Prostate gland (tissue), 2 donors: ENCODE results near the gene ANKS3. TPM values are rescaled to one million over a fixed set of nuclear protein-coding genes. Genes with fewer than 3 reads are reported as not detected.

ENCODE experiments used
- DNase-seq: peaks from one replicate; pipeline ENCODE4 v3.0.0-alpha.2; 2019; ENCODE audit warnings: low spot score
- H3K27ac ChIP-seq, 2 donors: fragments of 200-600 bp; sonication (generic); 2 replicates each; pipeline ENCODE4 v1.5.1; 2017 to 2019
- H3K27me3 ChIP-seq: fragments of 200-600 bp; sonication (generic); replicated peaks from 2 replicates; pipeline ENCODE4 v1.5.1; 2019; ENCODE audit not compliant: insufficient read depth
- H3K36me3 ChIP-seq, 2 donors: fragments of 200-600 bp; sonication (generic); 1 replicate in 1 of 2; 2 replicates in 1 of 2; pipeline versions ENCODE4 v1.5.1 to v1.8.1; 2017 to 2019
- H3K4me1 ChIP-seq: fragments of 200-600 bp; sonication (generic); replicated peaks from 2 replicates; pipeline ENCODE4 v1.5.1; 2019
- H3K4me3 ChIP-seq, 2 donors: fragments of 200-600 bp; sonication (generic); 2 replicates each; pipeline ENCODE4 v1.5.1; 2017 to 2019
- H3K9me3 ChIP-seq: fragments of 200-600 bp; sonication (generic); 2 replicates; pipeline ENCODE4 v1.5.1; 2017
- POLR2A ChIP-seq: fragments of 450-650 bp; IDR thresholded peaks from one replicate; pipeline ENCODE4 v1.6.1; 2016; ENCODE audit warnings: antibody characterized with exemption, mild to moderate bottlenecking
- POLR2AphosphoS5 ChIP-seq: sonication (generic); formaldehyde crosslinking; IDR thresholded peaks from one replicate; pipeline ENCODE4 v1.6.1; 2017; ENCODE audit warnings: antibody characterized with exemption
- WGBS: methylation state at CpG from one replicate; pipeline ENCODE4 v1.1.5; 2018; 5-methylcytosine and 5-hydroxymethylcytosine counted together
- intact Hi-C: fragments of 100-400 bp; cut with DNase I; formaldehyde crosslinking; loops from one replicate; pipeline ENCODE4 v1.14.2; 2022
- total RNA-seq, 2 donors: library from RNA; depleted of rRNA; stranded (reverse); fragments of >200 nt; gene quantifications; one replicate each; pipeline ENCODE4 v1.1.0, GENCODE V29; 2016
- TF ChIP-seq, protein P1 (sequence below), 4 experiments: fragments of 200-600 bp in 2 of 4; fragments of 450-650 bp in 2 of 4; sonication (generic) in 2 of 4; IDR thresholded peaks; 1 replicate in 3 of 4; 2 replicates in 1 of 4; pipeline ENCODE4 v1.5.1; 2016 to 2019; ENCODE audit warnings: antibody characterized with exemption in 4 of 4, mild to moderate bottlenecking in 2 of 4, moderate library complexity in 2 of 4

ANKS3 gene
- total RNA-seq, 2 donors from 2014 or later = 19.1 to 42.9 TPM

DNA sequence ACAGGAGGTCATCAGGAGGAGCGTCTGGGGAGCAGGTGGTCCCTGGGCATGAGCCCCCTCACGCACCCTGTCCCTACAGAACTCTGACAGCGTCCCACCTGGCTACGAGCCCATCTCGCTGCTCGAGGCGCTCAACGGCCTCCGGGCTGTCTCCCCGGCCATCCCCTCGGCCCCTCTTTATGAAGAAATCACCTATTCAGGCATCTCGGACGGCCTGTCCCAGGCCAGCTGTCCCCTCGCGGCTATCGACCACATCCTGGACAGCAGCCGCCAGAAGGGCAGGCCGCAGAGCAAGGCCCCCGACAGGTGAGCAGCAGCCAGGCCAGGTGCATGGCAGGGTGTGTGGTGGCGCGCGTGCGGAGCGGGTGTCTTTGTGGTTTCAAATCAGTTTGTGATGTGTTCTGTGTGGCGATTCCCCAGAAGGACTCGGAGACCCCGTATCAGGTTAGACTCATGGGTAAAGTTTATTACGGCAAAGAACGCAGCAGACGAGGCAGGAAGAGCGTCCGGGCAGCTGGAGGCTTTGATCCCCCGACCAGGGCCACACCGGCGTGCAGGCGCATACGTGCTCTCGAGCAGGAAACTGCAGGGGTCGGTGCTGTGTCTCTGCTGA, 52.5 kb downstream of the ANKS3 start:
- Histone ChIP-seq H3K4me1 (peaks cover 18% of the 10 kb centered on the region), H3K9me3 (no peaks in the 10 kb centered on the region), H3K4me3 (no peak overlapping the region), H3K27me3 (no peaks in the 10 kb centered on the region), H3K36me3 (no peaks in the 10 kb centered on the region), H3K27ac (peak overlapping the region; percentile 91 to 96)
- no peak for DNase-seq
- intact Hi-C loops = no loop called here
- WGBS = 80% methylated on average over 39 of the region's 39 CpGs
- TF ChIP-seq, protein P1, sequence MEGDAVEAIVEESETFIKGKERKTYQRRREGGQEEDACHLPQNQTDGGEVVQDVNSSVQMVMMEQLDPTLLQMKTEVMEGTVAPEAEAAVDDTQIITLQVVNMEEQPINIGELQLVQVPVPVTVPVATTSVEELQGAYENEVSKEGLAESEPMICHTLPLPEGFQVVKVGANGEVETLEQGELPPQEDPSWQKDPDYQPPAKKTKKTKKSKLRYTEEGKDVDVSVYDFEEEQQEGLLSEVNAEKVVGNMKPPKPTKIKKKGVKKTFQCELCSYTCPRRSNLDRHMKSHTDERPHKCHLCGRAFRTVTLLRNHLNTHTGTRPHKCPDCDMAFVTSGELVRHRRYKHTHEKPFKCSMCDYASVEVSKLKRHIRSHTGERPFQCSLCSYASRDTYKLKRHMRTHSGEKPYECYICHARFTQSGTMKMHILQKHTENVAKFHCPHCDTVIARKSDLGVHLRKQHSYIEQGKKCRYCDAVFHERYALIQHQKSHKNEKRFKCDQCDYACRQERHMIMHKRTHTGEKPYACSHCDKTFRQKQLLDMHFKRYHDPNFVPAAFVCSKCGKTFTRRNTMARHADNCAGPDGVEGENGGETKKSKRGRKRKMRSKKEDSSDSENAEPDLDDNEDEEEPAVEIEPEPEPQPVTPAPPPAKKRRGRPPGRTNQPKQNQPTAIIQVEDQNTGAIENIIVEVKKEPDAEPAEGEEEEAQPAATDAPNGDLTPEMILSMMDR (IDR thresholded peaks at IDR 0.05) = no peak
- no peak for TF ChIP-seq POLR2A
- no peak for TF ChIP-seq POLR2AphosphoS5

DNA sequence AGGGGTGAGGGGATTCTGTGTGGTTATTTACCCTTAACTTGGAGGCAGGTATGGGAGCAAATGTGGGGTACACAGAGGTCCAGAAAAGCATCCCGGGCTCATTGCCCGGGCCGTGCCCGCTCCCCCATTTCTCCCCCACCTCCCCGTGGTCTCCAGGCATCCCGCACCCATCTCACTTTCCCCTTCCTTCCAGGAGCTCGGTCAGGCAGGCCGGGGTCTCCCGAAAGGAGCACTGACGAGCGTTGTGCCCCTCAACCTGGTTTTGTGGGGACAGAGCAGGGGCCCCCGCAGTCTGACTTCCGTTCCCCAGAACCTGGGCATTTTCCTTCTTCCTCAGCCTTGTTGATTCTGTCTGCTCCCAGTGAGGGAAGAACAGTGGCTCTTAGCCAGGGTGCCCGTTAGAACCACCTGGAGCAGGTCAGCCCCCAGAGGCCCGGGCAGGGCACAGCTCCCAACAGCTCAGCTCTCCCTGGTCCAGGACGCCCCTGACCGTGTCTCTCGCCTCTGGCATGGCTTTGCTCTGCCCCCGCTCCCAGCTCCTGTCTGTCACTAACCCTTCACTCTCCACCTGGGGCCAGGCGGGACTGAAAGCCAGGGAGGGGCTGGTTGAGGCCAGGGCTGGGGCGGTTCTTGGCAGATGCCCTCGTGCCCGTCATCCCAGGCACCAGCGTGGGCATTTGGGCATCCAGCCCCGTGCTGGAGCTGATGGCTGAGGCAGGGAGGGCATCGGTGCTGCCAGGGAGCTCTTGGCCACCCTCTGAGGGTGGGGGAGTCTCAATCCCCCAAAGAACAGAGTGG, 53.2 kb downstream of the ANKS3 start:
- DNase-seq = peak; percentile 37
- Histone ChIP-seq H3K9me3 (no peaks in the 10 kb centered on the region), H3K4me1 (peaks cover 18% of the 10 kb centered on the region), H3K27me3 (no peaks in the 10 kb centered on the region), H3K27ac (peak overlapping the region; percentile 91 to 96), H3K36me3 (no peaks in the 10 kb centered on the region), H3K4me3 (peak overlapping the region; percentile 26 to 39)
- 35% methylated on average over 26 of the region's 26 CpGs for WGBS
- TF ChIP-seq POLR2A (no peak), POLR2AphosphoS5 (no peak)
- TF ChIP-seq, protein P1 (IDR thresholded peaks at IDR 0.05) = no peak
- intact Hi-C loops = no loop called here

DNA sequence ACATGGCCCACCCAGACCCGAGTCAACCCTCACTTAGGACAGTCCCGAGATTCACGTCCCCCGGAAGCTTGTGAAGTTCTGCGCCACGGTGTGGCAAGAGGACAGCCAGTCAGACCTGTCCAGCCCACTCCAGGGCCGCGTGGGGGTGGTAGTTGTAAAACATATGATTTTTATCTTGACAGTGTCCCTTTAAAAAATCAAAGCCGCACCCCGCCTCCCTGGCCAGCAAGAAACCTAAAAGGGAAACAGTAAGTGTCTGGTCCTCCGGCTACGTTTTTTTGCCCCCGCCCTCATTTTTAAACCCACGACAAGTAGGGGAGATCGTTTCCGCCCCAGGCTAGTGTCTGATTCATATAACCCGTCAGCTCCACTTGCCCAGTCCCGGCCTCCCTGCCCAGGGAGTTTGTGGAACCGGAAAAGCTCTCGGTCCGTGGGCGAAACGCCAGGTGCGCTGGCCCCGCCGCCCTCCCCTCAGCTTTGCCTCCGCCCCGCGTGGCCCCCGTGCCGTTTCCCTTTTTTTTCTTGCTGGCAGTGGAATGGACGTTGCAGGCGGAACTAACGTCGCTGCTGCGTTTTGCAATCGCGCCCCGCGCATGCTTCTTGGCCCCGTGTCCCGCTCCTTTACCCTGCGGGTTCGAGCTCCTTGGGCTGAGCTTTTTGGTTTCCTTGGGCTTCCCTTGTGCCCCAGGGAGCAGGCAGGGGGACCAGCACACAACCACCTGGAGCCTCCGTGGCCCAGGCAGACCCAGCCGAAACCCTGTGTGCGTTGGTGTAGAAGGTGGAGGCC, 54.0 kb downstream of the ANKS3 start:
- H3K36me3 ChIP-seq = no peaks in the 10 kb centered on the region
- WGBS = 13% methylated on average over 47 of the region's 47 CpGs
- intact Hi-C loops = no loop called here
- H3K4me1 ChIP-seq = peaks cover 18% of the 10 kb centered on the region
- peak; percentile 88 for DNase-seq
- TF ChIP-seq POLR2AphosphoS5 (peak; percentile 82), POLR2A (no peak)
- TF ChIP-seq, protein P1 (IDR thresholded peaks at IDR 0.05) = peak in 1 of 4 experiments; percentile 4
- H3K27ac ChIP-seq = peak overlapping the region; percentile 91 to 96
- H3K27me3 ChIP-seq = no peaks in the 10 kb centered on the region
- H3K9me3 ChIP-seq = no peaks in the 10 kb centered on the region
- H3K4me3 ChIP-seq = peak overlapping the region; percentile 26 to 39

DNA sequence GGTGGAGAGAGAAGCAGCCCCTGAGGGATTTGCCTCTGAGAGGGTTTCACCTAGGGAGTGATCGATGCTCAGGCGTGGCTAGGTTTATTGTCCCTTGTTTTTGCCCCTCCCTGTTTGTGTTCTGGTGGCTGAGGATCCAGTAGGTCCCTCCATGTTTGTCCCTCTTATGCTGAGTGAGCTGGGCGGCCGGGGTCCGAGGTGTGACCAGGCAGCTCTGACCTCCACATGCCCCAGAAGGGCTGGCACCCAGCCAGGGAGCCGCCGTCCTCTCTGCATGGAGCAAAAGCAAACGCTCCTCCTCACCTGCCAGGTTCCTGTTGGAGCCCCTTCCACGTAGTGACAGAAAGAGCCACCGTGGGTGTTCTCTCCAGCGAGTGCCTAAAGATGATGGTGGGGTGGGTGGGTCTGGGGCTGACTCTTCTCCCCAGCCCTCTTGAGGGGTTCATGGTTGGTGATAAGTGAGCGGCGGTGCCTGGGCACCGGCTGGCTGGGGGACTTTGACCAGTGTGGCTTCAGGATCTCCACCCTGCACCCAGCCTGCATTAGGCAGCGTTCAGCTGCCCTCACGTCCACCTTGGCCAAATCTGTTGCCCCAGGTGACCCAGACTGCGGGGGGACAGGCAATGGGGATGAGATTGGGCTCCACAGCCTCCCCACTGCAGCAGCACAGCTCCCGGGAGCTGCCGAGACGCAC, 54.8 kb downstream of the ANKS3 start:
- peaks cover 18% of the 10 kb centered on the region for H3K4me1 ChIP-seq
- peak; percentile 45 for DNase-seq
- peak overlapping the region; percentile 26 to 39 for H3K4me3 ChIP-seq
- peak overlapping the region; percentile 91 to 96 for H3K27ac ChIP-seq
- TF ChIP-seq, protein P1 (IDR thresholded peaks at IDR 0.05) = no peak
- TF ChIP-seq POLR2AphosphoS5 (no peak), POLR2A (no peak)
- no peaks in the 10 kb centered on the region for H3K9me3 ChIP-seq
- H3K27me3 ChIP-seq = no peaks in the 10 kb centered on the region
- intact Hi-C loops = no loop called here
- WGBS = 29% methylated on average over 20 of the region's 20 CpGs
- no peaks in the 10 kb centered on the region for H3K36me3 ChIP-seq
